Effector memory CD4-positive, alpha-beta T cell (primary cell): Measurements from ENCODE around the gene GPR68.

ENCODE experiments used
- DNase-seq, 3 donors: peaks; one replicate each; pipeline ENCODE4 v3.0.0-alpha.2; 2020
- H3K27ac ChIP-seq: 2 replicates; pipeline ENCODE4 v1.7.0; 2013; ENCODE audit warnings: mild to moderate bottlenecking, low read length, moderate library complexity; ENCODE audit not compliant: insufficient read depth, poor library complexity, severe bottlenecking
- H3K27me3 ChIP-seq: replicated peaks from 2 replicates; pipeline ENCODE4 v1.7.0; 2013; ENCODE audit warnings: mild to moderate bottlenecking, low read length; ENCODE audit not compliant: insufficient read depth, control insufficient read depth, poor library complexity, severe bottlenecking
- H3K36me3 ChIP-seq: 2 replicates; pipeline ENCODE4 v1.7.0; 2013; ENCODE audit warnings: mild to moderate bottlenecking, low read length, moderate library complexity; ENCODE audit not compliant: control insufficient read depth, insufficient read depth
- H3K4me1 ChIP-seq: 2 replicates; pipeline ENCODE4 v1.7.0; 2013; ENCODE audit warnings: low read length, mild to moderate bottlenecking; ENCODE audit not compliant: control insufficient read depth, insufficient read depth, poor library complexity, severe bottlenecking
- H3K4me3 ChIP-seq: 2 replicates; pipeline ENCODE4 v1.7.0; 2013; ENCODE audit warnings: low read length, low read depth, mild to moderate bottlenecking; ENCODE audit not compliant: insufficient read depth, poor library complexity, severe bottlenecking
- H3K9me3 ChIP-seq: 2 replicates; pipeline ENCODE4 v1.7.0; 2013; ENCODE audit warnings: mild to moderate bottlenecking, low read length, moderate library complexity; ENCODE audit not compliant: control insufficient read depth

GPR68 gene

GRCh38 chr14:91284146-91284790 is 39.8 kb upstream of the GPR68 start:
- no peaks in the 10 kb centered on the region for H3K27me3 ChIP-seq
- no peak overlapping the region for H3K4me3 ChIP-seq
- no peak for DNase-seq
- H3K9me3 ChIP-seq, result no peaks in the 10 kb centered on the region
- H3K4me1 ChIP-seq, result no peaks in the 10 kb centered on the region
- H3K27ac ChIP-seq, result no peak overlapping the region
- peaks cover 99% of the 10 kb centered on the region for H3K36me3 ChIP-seq

DNA sequence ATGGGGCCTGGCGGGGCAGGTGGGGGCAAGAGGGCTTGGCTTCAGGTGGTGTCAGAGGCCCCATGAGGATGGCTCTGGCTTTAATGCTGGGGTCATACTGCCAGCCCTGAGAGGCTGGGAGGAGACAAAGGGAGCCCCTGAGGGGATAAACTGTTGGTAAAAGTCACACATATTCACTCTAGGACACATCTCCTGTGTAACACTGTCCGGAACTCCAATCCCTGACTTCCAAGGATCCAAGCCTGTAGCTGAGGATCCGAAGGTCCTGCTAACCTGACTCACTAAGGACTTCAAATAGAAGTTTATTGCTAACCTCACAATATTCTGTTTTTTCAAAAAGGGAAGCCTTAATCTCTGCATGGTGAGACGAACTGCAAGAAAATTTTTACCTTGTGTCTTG is 39.2 kb upstream of the GPR68 start:
- Histone ChIP-seq H3K27me3 (no peaks in the 10 kb centered on the region), H3K9me3 (no peaks in the 10 kb centered on the region), H3K4me1 (no peaks in the 10 kb centered on the region), H3K4me3 (no peak overlapping the region), H3K27ac (no peak overlapping the region), H3K36me3 (peaks cover 99% of the 10 kb centered on the region)
- DNase-seq, result no peak

- no peak overlapping the region for H3K4me3 ChIP-seq
- H3K4me1 ChIP-seq, result no peaks in the 10 kb centered on the region
- H3K27me3 ChIP-seq, result no peaks in the 10 kb centered on the region
- DNase-seq, result no peak
- H3K9me3 ChIP-seq, result no peaks in the 10 kb centered on the region
- H3K36me3 ChIP-seq, result peaks cover 99% of the 10 kb centered on the region
- peak overlapping the region; percentile 28 for H3K27ac ChIP-seq
Observed at GRCh38 chr14:91282954-91283645, 38.6 kb upstream of the GPR68 start.

- H3K27ac ChIP-seq, result no peak overlapping the region
- H3K9me3 ChIP-seq, result no peaks in the 10 kb centered on the region
- no peak for DNase-seq
- no peaks in the 10 kb centered on the region for H3K27me3 ChIP-seq
- no peaks in the 10 kb centered on the region for H3K4me1 ChIP-seq
- H3K4me3 ChIP-seq, result no peak overlapping the region
- peaks cover 100% of the 10 kb centered on the region for H3K36me3 ChIP-seq
Observed at GRCh38 chr14:91281346-91281745, 36.8 kb upstream of the GPR68 start.

DNA sequence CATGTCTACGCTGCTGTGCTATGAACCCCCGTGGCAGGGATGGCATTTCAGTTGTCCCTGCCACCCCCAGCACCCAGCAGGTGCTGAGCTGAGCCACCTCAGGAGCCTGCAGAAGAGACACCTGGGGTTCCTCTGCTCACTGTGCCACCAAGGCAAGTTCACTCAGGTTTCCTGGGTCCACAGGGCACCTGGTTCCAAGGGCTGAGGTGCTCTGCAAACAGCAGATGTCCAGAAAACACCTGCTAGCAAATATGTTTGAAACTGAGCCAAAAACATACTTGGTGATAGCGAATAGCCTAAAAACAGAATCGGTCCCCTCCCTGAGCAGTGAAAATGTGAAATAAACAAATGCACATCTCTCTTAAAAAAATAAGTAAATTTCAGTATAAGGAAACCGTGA is 35.6 kb upstream of the GPR68 start:
- H3K36me3 ChIP-seq, result peaks cover 96% of the 10 kb centered on the region

GRCh38 chr14:91279354-91279753 is 34.9 kb upstream of the GPR68 start:
- Histone ChIP-seq H3K4me1 (no peaks in the 10 kb centered on the region), H3K27me3 (no peaks in the 10 kb centered on the region), H3K9me3 (no peaks in the 10 kb centered on the region), H3K36me3 (peaks cover 96% of the 10 kb centered on the region), H3K4me3 (no peak overlapping the region), H3K27ac (peak overlapping the region; percentile 3)
- DNase-seq, result no peak

More for the DNA sequence above, 35.6 kb upstream of the GPR68 start:
- Histone ChIP-seq H3K4me1 (no peaks in the 10 kb centered on the region), H3K27ac (no peak overlapping the region), H3K27me3 (no peaks in the 10 kb centered on the region), H3K4me3 (no peak overlapping the region), H3K9me3 (no peaks in the 10 kb centered on the region)
- DNase-seq, result no peak

- H3K9me3 ChIP-seq, result no peaks in the 10 kb centered on the region
- peaks cover 96% of the 10 kb centered on the region for H3K36me3 ChIP-seq
- no peaks in the 10 kb centered on the region for H3K27me3 ChIP-seq
- no peak overlapping the region for H3K27ac ChIP-seq
- H3K4me1 ChIP-seq, result no peaks in the 10 kb centered on the region
- DNase-seq, result no peak
- H3K4me3 ChIP-seq, result no peak overlapping the region
Observed at GRCh38 chr14:91278383-91278715, 33.8 kb upstream of the GPR68 start.

- no peaks in the 10 kb centered on the region for H3K27me3 ChIP-seq
- peaks cover 96% of the 10 kb centered on the region for H3K36me3 ChIP-seq
- no peaks in the 10 kb centered on the region for H3K9me3 ChIP-seq
- DNase-seq, result no peak
- no peak overlapping the region for H3K4me3 ChIP-seq
- no peaks in the 10 kb centered on the region for H3K4me1 ChIP-seq
- H3K27ac ChIP-seq, result no peak overlapping the region
Observed at GRCh38 chr14:91277546-91278382, 33.3 kb upstream of the GPR68 start.

- H3K36me3 ChIP-seq, result peaks cover 88% of the 10 kb centered on the region
- H3K9me3 ChIP-seq, result no peaks in the 10 kb centered on the region
- no peak overlapping the region for H3K4me3 ChIP-seq
- no peaks in the 10 kb centered on the region for H3K4me1 ChIP-seq
- no peak overlapping the region for H3K27ac ChIP-seq
- DNase-seq, result no peak
- no peaks in the 10 kb centered on the region for H3K27me3 ChIP-seq
Observed at GRCh38 chr14:91274796-91275195, 30.3 kb upstream of the GPR68 start.

DNA sequence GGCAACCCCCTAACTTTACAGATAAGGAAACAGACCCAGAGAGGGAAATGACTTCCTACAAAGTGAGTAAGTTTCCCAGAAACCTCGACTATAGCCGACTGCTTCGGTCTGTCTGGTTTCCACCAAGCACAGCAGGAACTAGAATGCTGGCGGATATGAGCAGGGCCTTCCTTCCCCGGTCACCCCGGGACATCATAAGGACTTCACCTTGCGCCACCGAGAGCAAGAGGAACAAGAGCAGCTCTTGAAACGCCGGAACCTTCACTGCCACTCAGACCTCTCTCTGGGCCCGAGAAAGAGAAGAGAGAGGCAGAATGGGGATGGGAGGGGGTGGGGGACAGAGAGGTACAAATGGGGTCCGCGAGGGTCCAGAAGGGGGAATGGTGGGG is 29.4 kb upstream of the GPR68 start:
- Histone ChIP-seq H3K4me3 (no peak overlapping the region), H3K27ac (no peak overlapping the region), H3K4me1 (no peaks in the 10 kb centered on the region), H3K27me3 (no peaks in the 10 kb centered on the region), H3K36me3 (peaks cover 82% of the 10 kb centered on the region), H3K9me3 (no peaks in the 10 kb centered on the region)
- no peak for DNase-seq
